Hematopoietic multipotent progenitor cell treated with erythropoietin and hydrocortisone succinate and interleukin-3 and kit ligand, for 8 days (in vitro differentiated cells): ENCODE results near the gene NDUFB5.
"Not testable (repeated sequence)": the region's sequence is repeated elsewhere in the genome, so short reads cannot be mapped to it uniquely, and the experiment has no call there.

Experiments
- DNase-seq: peaks from one replicate; pipeline ENCODE4 v3.0.0-alpha.2; 2015

The NDUFB5 gene

GRCh38 chr3:179640469-179640868, 35.9 kb downstream of the NDUFB5 start:
- no peak for DNase-seq

- no peak for DNase-seq
Measured at GRCh38 chr3:179642871-179643270, 38.3 kb downstream of the NDUFB5 start.

GRCh38 chr3:179643837-179644236, 39.2 kb downstream of the NDUFB5 start:
- DNase-seq: not testable (repeated sequence)

- no peak for DNase-seq
Measured at GRCh38 chr3:179646177-179646576, 41.6 kb downstream of the NDUFB5 start.

DNA sequence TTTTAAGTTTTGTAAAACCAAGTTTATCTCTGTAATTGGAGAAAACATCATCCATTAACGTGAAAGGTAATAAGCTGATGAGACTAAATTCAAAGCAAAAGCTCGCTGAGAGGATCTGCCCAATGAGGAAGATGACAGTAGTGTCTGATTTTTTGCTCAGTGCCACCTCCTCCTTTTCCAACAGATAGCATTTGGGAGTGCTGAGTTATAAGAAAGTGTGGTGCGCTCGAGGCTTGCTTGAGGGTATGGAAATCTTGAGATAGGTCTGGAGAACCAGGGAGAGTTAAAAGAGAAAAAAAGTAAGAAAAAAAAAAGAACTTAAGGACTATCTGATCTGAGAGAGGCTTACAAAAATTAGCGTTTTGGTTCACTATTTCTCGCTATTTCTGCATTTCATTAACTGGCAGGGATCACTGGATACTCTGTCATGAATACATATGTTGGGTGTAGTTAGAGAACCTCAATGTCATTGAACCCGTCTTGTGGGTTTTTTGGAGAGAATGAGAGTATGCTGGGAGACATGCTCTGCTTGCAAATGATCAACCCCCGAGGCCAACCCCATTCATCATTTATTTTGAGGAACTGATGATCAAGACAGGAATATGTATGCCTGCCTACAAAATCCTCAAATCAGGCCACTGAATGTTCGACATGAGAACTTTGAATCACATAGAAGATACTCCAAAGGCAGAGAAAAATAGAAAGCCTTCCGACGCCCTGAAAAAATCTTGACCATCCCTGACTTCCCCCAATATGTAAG, 47.3 kb downstream of the NDUFB5 start:
- DNase-seq: no peak

DNA sequence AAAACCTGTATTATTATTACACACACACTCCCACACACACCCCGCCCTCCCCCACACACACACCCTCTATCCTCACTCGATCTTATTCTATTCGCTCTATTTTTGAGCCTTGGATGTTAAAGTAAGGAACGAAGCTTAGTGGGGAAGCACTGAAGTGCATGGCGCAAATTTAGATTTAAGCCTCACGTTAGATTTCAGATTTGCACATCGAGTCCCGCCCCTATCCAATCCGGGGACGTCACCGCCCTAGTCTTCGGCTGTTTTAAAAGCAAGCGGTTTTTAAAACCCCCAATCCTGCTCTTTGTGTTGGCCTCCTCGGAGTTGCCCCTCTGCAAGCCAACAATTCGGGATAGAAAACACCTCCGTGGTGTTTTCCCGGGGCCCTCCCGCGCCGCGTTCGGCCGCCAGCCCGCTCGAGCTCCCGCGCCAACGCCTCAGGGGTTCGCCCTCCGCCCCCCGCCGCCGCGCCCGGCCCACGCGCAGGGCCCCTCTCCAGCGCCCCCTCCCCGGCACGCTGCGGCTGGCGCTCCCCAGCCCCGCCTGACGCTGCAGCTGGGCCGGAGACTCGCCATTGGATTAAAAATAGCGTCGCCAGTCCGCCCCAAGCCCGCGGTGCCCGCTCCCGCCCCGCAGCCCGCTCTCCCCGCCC, 48.0 kb downstream of the NDUFB5 start, which contains the start of gene USP13:
TSS of gene USP13 (plus strand) at position 594 of the 649 bp plus-strand sequence. CDS start 186 bp downstream, outside the sequence.
- peak; percentile 60 for DNase-seq

GRCh38 chr3:179653096-179653797, 48.7 kb downstream of the NDUFB5 start:
- peak; percentile 69 for DNase-seq

- DNase-seq: no peak
Measured at GRCh38 chr3:179655236-179655635, 50.6 kb downstream of the NDUFB5 start.

- no peak for DNase-seq
Measured at GRCh38 chr3:179658606-179659005, 54.0 kb downstream of the NDUFB5 start.

DNA sequence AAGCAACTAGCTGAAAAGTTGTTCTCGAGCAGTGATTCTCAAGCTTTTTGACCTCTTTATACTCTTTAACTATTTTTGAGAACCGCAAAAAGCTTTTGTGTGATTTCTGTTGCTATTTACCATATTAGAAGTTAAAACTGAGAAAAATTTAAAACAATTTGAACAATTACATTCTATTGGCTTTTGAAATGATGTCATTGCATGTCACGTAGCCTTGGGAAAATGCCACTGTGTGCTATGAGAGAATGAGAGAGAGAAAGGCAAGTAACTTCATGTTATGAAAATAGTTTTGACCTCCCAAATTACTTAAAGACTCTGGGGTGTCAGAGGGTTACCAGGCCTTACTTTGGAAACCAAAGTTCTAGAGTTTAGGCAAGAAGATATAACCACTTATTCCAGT, 56.3 kb downstream of the NDUFB5 start:
- DNase-seq: no peak

DNA sequence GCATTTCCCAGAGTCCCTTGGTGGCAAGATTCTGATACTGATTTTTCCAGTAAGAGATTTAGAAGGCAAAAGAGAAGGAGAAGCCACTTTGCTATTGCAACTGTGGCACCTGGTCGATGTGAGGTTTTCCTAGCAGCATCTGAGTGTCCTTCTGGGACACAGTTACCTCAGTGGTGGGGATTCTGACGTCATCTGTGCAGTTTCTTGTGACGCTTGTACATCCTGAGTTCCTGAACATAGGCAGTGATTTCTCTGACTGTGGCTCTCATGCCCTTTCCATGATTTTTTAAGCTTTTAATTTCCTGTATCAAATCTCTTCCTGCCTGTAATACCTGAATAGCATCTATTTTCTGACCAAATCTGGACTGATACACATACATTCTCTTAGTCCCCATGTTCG, 57.2 kb downstream of the NDUFB5 start:
- DNase-seq: no peak

GRCh38 chr3:179663093-179663492, 58.5 kb downstream of the NDUFB5 start:
- DNase-seq: no peak

GRCh38 chr3:179666030-179666429, 61.4 kb downstream of the NDUFB5 start:
- no peak for DNase-seq

DNA sequence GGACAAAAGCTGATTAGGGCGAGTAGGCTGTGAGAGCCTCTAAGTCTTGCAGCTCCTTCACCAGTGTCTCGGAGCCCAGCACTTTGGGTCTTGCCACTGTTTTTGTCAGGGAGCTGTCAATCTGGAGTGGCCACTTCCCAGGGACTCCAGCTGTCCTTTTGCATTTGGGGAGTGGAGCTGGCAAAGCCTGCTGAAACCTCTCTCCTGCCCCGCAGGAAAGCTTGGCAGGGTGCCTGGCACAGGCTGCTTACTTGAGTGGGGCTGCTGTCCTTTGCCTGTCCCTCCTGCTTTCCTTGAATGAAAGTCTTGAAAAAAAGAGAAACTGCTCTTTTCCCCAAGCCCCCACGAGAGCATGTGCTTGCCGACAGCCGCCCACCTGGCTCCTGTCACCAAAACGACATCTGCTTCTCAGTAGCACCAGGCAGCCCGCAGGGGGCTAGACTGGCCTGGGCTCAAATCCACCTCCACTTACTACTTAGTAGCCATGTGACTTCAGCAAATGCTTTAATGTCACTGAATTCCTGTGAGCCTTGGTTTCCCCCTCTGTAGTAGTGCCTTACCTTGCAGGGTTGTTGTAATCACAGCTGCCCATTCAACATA, 61.9 kb downstream of the NDUFB5 start:
- DNase-seq: no peak

DNA sequence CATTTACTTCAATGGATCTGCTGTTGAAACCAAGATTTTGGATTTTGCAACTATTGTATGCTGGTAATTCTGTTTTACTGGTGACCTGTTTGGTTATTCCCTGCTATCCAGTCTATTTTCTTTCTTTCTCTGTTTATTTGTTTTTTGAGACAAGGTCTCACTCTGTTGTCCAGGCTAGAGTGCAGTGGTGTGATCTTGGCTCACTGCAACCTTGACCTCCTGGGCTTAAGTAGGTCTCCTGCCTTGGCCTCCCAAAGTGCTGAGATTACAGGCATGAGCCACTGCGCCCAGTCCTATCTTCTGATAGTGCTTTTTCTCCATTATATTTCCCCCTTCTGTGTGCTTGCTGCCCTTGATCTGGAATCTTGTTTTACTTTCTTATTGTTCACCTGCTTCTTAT, 63.8 kb downstream of the NDUFB5 start:
- DNase-seq: no peak

DNA sequence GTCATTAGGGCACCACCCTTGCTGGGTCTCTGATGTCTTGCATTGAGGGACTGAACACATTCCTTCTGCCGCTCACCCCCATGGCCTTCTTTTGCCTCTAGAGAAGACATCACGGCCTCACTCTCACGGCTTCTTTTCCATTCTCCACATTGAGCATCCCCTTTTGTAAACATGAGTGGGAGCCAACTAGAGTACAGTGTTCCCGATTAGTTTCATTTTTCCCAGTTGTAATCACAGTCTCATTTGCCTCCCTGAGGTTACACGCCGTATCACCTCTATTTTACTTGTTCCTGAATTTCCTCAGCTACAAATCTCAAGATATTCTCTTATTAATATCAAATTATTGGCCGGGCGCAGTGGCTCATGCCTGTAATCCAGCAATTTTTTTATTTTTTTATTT, 65.7 kb downstream of the NDUFB5 start:
- DNase-seq: no peak

GRCh38 chr3:179671309-179671708, 66.7 kb downstream of the NDUFB5 start:
- DNase-seq: no peak

GRCh38 chr3:179671747-179672242, 67.2 kb downstream of the NDUFB5 start:
- DNase-seq: no peak

DNA sequence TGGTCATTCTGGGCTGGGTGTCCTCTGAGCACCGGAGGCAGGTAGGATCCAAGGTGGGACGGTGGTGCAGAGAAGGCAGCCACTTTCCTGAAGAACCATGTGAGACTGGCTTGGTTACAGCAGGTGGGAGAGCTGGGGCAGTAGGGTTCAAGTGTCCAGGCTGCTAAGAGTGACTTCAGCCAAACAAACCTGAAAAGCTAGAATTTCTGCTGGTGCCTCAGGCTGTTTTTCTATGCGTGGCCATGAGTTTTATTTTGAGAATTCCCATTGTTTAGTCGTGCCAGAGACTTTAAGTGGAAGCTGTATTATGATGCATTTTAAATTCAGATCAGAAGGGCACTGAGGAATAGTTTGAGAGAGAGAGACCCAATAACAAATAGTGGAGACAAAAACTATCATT, 68.3 kb downstream of the NDUFB5 start:
- no peak for DNase-seq

GRCh38 chr3:179673523-179673922, 68.9 kb downstream of the NDUFB5 start:
- no peak for DNase-seq

GRCh38 chr3:179676081-179676480, 71.5 kb downstream of the NDUFB5 start:
- DNase-seq: no peak
